GM18511 (cell line): ENCODE data around the gene AKR1C3.
"Not testable (repeated sequence)": the region's sequence is repeated elsewhere in the genome, so short reads cannot be mapped to it uniquely, and the experiment has no call there.

Source experiments
- ATAC-seq: cut with Tn5 transposase; IDR thresholded peaks from one replicate; pipeline ENCODE4 v1.9.1; 2021; ENCODE audit warnings: mild to moderate bottlenecking, moderate library complexity; ENCODE audit not compliant: unreplicated experiment

Gene AKR1C3

GRCh38 chr10:5088703-5089261, 5.4 kb upstream of the AKR1C3 start:
- no peak for ATAC-seq

- peak; percentile 57 for ATAC-seq
These were observed 4.3 kb upstream of the AKR1C3 start for GRCh38 chr10:5089865-5090264.

- no peak for ATAC-seq
These were observed 3.7 kb upstream of the AKR1C3 start for GRCh38 chr10:5090551-5090950.

- no peak for ATAC-seq
These were observed 3.0 kb upstream of the AKR1C3 start for GRCh38 chr10:5091196-5091595.

- no peak for ATAC-seq
These were observed 1.8 kb upstream of the AKR1C3 start for GRCh38 chr10:5092375-5092774.

GRCh38 chr10:5092848-5093790, 1.1 kb upstream of the AKR1C3 start:
- ATAC-seq: no peak

GRCh38 chr10:5095687-5096086, 1.5 kb downstream of the AKR1C3 start:
- no peak for ATAC-seq

- ATAC-seq: no peak
These were observed 1.9 kb downstream of the AKR1C3 start for GRCh38 chr10:5096108-5096507.

GRCh38 chr10:5102479-5102878, 8.3 kb downstream of the AKR1C3 start:
- not testable (repeated sequence) for ATAC-seq

- ATAC-seq: no peak
These were observed 9.3 kb downstream of the AKR1C3 start for GRCh38 chr10:5103481-5103880.

- ATAC-seq: no peak
These were observed 11.4 kb downstream of the AKR1C3 start for GRCh38 chr10:5105626-5106025.

- ATAC-seq: no peak
These were observed 12.3 kb downstream of the AKR1C3 start for GRCh38 chr10:5106553-5106952.

GRCh38 chr10:5107860-5108526, 13.8 kb downstream of the AKR1C3 start:
- no peak for ATAC-seq

- ATAC-seq: no peak
These were observed 14.6 kb downstream of the AKR1C3 start for GRCh38 chr10:5108658-5109416.

GRCh38 chr10:5109861-5110260, 15.6 kb downstream of the AKR1C3 start:
- ATAC-seq: not testable (repeated sequence)

- ATAC-seq: no peak
These were observed 22.4 kb downstream of the AKR1C3 start for GRCh38 chr10:5116621-5117020.

- ATAC-seq: no peak
These were observed 22.8 kb downstream of the AKR1C3 start for GRCh38 chr10:5117026-5117425.

GRCh38 chr10:5119997-5120396, 25.8 kb downstream of the AKR1C3 start:
- ATAC-seq: not testable (repeated sequence)

GRCh38 chr10:5123886-5124285, 29.7 kb downstream of the AKR1C3 start:
- no peak for ATAC-seq

GRCh38 chr10:5125315-5126044, 31.3 kb downstream of the AKR1C3 start:
- ATAC-seq: no peak
